ENCODE measurements around the gene NSMF. TPM values are rescaled to one million over a fixed set of nuclear protein-coding genes. Genes with fewer than 3 reads are reported as not detected.

Gene NSMF
- total RNA-seq, 1 donor from 2014 or later, result 52.5 TPM

- Histone ChIP-seq H3K27me3 (ENCODE audit: control insufficient read depth, insufficient read depth, low read length) (peaks cover 51% of the 10 kb centered on the region), H3K36me3 (ENCODE audit: control insufficient read depth, insufficient read depth, low read length) (no peaks in the 10 kb centered on the region), H3K4me3 (ENCODE audit: low read depth, low read length) (no peak overlapping the region)
- no peak for TF ChIP-seq CTCF (IDR thresholded peaks at IDR 0.05; ENCODE audit: insufficient read depth, low read length, poor library complexity, severe bottlenecking)
- DNase-seq (ENCODE audit: low read depth), result no peak
Measured at GRCh38 chr9:137435381-137435891, 23.7 kb downstream of the NSMF start.

- H3K4me3 ChIP-seq (ENCODE audit: low read depth, low read length), result no peak overlapping the region
- no peak for DNase-seq (ENCODE audit: low read depth)
- no peaks in the 10 kb centered on the region for H3K36me3 ChIP-seq (ENCODE audit: control insufficient read depth, insufficient read depth, low read length)
- TF ChIP-seq CTCF (IDR thresholded peaks at IDR 0.05; ENCODE audit: insufficient read depth, low read length, poor library complexity, severe bottlenecking), result no peak
- H3K27me3 ChIP-seq (ENCODE audit: control insufficient read depth, insufficient read depth, low read length), result peaks cover 52% of the 10 kb centered on the region
Measured at GRCh38 chr9:137434498-137435380, 24.4 kb downstream of the NSMF start.

GRCh38 chr9:137433916-137434431 lies 25.2 kb downstream of the NSMF start:
- H3K36me3 ChIP-seq (ENCODE audit: control insufficient read depth, insufficient read depth, low read length), result no peaks in the 10 kb centered on the region
- no peak for DNase-seq (ENCODE audit: low read depth)
- H3K27me3 ChIP-seq (ENCODE audit: control insufficient read depth, insufficient read depth, low read length), result peaks cover 50% of the 10 kb centered on the region
- TF ChIP-seq CTCF (IDR thresholded peaks at IDR 0.05; ENCODE audit: insufficient read depth, low read length, poor library complexity, severe bottlenecking), result no peak
- H3K4me3 ChIP-seq (ENCODE audit: low read depth, low read length), result no peak overlapping the region

- Histone ChIP-seq H3K36me3 (ENCODE audit: control insufficient read depth, insufficient read depth, low read length) (no peaks in the 10 kb centered on the region), H3K4me3 (ENCODE audit: low read depth, low read length) (no peak overlapping the region), H3K27me3 (ENCODE audit: control insufficient read depth, insufficient read depth, low read length) (peaks cover 51% of the 10 kb centered on the region)
- DNase-seq (ENCODE audit: low read depth), result no peak
- no peak for TF ChIP-seq CTCF (IDR thresholded peaks at IDR 0.05; ENCODE audit: insufficient read depth, low read length, poor library complexity, severe bottlenecking)
Measured at GRCh38 chr9:137433349-137433915, 25.7 kb downstream of the NSMF start.

GRCh38 chr9:137432687-137433348 lies 26.3 kb downstream of the NSMF start:
- no peak for DNase-seq (ENCODE audit: low read depth)
- Histone ChIP-seq H3K36me3 (ENCODE audit: control insufficient read depth, insufficient read depth, low read length) (no peaks in the 10 kb centered on the region), H3K27me3 (ENCODE audit: control insufficient read depth, insufficient read depth, low read length) (peaks cover 49% of the 10 kb centered on the region), H3K4me3 (ENCODE audit: low read depth, low read length) (no peak overlapping the region)
- TF ChIP-seq CTCF (IDR thresholded peaks at IDR 0.05; ENCODE audit: insufficient read depth, low read length, poor library complexity, severe bottlenecking), result no peak

All from kidney epithelial cell (primary cell).